NCI-H526 treated with DMSO at 0.1 percent for 48 hours (cell line): ENCODE data around the gene SKA1.

ENCODE experiments used
- DNase-seq: peaks from one replicate; lab custom pipeline; 2025; lab: John Stamatoyannopoulos, UW

Gene SKA1, protein sequence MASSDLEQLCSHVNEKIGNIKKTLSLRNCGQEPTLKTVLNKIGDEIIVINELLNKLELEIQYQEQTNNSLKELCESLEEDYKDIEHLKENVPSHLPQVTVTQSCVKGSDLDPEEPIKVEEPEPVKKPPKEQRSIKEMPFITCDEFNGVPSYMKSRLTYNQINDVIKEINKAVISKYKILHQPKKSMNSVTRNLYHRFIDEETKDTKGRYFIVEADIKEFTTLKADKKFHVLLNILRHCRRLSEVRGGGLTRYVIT

GRCh38 chr18:50374753-50375391 is at the start of gene SKA1:
SKA1 (plus strand) TSS chr18:50375046; CDS start chr18:50375831, 785 bp downstream.
- DNase-seq = peak; percentile 92

DNA sequence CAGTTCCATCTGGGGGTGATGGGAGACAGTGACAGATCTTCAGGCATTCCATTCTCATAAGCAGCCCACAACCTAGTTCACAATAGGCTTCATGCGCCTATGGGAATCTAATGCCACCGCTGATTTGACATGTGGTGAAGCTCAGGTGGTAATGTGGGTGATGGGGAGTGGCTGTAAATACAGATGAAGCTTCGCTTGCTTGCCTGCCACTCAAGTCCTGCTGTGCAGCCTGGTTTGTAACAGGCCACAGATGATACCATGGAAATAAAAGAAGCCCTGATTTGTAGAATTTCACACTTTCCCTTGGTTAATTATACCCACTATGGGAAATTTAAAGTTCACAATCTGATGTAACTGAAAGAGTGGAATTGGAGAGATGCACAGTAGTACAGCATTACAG is 46.9 kb upstream of the SKA1 start:
- no peak for DNase-seq

GRCh38 chr18:50330176-50330575 is 44.7 kb upstream of the SKA1 start:
- DNase-seq = no peak

DNA sequence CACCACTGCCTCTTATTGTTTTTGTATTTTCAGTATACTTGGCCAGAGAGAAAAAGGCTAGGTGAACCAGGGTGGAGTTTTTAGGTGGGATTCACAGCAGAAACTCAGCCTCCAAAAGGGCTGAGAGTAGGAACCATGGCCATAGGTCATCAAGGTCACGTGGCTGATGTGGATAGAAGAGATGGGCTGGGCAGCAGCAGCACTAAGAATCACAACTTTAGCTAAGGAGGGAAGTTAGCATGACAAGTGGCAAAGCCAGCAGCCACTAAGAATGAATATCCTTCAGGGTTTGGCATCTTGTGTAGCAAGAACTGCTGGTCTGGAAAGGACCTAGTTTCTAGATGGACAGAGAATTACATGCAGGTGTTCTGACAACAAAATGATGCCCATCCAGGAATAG is 43.2 kb upstream of the SKA1 start:
- no peak for DNase-seq

GRCh38 chr18:50334546-50335152 is 40.2 kb upstream of the SKA1 start:
- no peak for DNase-seq

- no peak for DNase-seq
Measured at GRCh38 chr18:50338122-50338521, 36.7 kb upstream of the SKA1 start.

DNA sequence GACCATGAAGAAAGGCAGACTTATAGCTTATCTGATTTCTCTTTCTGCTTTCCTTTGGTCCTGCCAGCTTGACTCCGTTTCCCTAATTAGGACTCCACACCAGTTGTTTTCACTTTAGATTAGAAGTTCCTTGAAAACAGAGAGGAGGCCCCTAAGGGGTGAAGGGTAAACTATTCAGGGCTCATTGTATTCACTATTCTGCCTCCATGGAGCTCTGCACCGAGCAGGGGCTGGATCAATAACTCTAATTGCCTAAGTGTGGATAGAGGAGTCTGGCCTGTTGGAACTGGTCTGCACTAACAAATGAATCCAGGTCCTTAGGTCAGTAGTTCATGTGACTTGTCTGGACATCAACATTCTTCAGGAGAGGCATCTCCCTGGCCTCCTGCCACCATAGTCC is 36.1 kb upstream of the SKA1 start:
- no peak for DNase-seq

DNA sequence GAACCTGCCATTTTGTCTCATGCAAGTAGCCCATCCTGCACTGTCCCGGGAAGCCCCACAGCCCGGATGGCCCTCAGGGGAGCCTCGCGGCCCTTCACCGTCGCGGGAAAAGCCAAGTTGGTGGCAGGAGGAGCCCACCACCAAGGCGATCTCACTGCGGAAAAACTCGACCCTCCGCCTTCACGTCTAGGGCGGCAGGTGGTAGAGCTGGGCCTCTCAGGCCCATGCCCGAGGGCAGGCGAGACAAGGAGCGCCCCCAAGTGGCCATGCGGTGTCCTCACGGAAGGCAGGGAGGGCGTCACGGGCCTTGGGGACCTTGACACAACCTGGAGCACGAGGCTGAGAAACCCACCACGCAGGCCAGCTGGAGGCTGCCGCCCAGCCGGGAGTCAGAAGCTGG is 34.8 kb upstream of the SKA1 start:
- no peak for DNase-seq

GRCh38 chr18:50341443-50341842 is 33.4 kb upstream of the SKA1 start:
- no peak for DNase-seq

DNA sequence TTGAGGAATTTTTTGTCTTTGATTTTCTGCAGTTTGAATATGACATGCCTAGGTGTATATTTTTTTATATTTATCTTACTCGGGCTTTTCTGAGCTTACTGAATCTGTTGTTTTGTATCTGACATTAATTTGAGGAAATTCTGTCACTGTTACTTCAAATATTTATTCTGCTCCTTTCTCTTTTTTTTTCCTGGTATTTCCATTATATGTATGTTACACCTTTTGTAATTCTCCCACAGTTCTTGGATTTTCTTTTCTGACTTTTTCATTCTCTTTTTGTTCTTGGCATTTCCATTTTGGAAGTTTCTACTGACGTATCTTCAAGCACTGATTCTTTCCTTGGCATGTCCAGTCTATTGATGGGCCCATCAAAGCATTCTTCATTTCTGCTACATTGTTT is 24.1 kb upstream of the SKA1 start:
- DNase-seq = no peak

- no peak for DNase-seq
Measured at GRCh38 chr18:50356036-50356945, 18.6 kb upstream of the SKA1 start.

DNA sequence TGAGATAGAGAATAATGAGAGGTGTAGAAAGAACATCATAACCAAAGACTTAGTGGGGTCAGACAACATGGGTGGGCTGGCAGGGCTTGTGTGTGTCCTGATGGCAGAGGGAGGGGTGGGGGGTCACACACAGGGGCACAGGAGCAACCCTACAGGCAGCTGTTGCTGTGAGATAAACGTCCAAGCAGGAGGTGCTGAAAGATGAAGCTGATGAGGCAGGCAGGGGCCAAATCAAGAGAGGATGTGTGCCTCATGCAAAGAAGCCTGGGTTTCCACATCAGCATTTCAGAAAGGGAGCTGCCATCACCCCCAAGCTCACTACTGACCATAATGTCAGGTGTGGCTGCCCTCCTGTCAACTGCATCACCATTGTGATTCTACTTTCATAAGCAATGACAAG is 16.0 kb upstream of the SKA1 start:
- no peak for DNase-seq

DNA sequence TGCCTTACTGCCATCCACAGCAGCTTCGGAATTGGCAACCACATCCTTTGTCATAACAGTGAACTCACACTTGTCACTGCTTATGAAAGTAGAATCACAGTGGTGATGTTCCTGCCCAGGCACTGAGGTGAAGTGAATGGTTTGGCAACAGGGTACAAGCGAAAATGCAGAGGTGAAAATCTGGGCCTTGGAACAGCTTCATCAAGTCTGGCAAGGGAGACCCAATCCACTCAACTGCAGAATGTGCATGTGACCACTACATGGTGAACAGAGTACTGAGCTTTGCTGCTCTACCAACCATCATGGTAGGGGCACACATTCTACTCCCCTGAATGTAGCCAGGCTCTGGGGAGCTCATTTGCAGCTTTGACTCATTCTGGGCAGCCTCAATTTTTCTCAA is 15.0 kb upstream of the SKA1 start:
- DNase-seq = no peak

DNA sequence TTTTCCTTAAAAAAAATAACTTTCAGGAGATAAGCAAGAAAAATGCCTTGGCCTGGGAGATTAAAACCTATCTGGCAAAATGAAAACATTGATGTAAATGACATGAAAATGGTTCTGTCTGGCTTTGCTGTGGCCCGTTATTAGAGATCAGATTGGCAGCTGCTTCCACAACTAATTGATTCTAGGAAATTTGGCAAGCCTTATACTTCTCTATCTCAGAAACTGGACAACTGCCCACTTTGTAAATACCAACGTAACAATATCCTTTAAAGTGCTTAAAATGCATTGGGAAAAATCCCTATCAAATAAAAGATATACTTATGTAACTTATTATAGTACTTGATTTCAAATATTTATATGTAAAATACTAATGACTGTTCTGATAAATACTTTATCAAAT is 14.2 kb upstream of the SKA1 start:
- no peak for DNase-seq

GRCh38 chr18:50369672-50370071 is 5.2 kb upstream of the SKA1 start:
- DNase-seq = no peak

GRCh38 chr18:50372743-50373142 is 2.1 kb upstream of the SKA1 start:
- no peak for DNase-seq

- no peak for DNase-seq
Measured at GRCh38 chr18:50373561-50374219, 1.2 kb upstream of the SKA1 start.

DNA sequence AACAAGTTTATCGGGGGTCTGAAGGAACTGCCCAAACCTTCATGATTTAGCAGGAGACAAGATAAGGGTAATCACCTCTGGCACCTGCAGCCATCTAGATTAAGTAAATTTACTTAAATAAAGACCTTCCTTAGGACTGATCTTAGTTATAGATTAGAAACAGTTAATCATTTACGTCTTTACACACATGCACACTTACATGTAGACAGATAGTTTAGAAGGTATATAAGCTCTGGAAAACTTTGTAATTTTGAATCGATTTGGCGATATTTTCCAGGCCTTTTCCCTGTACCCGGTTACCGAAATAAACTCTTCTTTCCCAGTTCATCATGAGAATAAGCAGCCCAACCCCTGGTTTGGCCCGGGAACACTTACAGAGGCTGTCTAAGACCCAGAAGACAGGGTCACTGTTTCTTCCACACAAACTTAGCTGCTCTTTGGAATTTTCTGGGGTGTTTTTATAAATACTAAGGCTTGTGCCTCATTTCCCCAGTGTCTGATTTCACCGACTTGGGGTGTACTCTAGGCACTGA is 560 bp upstream of the SKA1 start:
- DNase-seq = no peak

DNA sequence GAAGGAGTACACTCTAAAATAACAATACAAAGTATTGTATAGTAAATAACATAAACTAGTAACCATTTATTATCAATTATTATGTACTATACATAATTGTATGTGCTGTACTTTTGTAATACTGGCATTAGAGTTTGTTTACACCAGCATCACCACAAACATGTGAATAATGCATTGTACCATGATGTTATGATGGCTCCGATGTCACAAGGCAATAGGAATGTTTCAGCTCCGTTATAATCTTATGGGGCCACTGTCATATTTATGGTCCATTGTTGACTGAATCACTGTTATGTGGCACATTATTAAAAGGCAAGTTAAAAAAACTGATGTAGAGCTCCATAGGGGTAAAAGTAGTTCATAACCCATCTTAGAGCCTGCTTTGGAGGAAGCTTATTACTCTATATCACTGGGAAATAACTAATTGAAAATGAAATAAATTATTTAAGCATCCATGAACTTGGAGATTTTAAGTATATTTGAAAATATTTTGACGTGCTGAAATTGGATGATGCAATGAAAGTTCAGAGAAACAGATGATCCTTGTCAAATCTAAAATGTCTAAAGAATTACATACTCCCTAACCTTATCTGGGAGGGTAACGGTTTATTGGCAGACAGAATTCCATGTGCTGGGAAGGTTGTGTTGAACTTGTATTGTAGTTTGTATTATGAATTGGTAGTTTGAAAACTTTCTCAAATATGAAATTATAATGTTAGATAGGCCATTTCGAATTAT is 2.4 kb downstream of the SKA1 start:
- no peak for DNase-seq

GRCh38 chr18:50388988-50389387 is 14.1 kb downstream of the SKA1 start:
- no peak for DNase-seq

DNA sequence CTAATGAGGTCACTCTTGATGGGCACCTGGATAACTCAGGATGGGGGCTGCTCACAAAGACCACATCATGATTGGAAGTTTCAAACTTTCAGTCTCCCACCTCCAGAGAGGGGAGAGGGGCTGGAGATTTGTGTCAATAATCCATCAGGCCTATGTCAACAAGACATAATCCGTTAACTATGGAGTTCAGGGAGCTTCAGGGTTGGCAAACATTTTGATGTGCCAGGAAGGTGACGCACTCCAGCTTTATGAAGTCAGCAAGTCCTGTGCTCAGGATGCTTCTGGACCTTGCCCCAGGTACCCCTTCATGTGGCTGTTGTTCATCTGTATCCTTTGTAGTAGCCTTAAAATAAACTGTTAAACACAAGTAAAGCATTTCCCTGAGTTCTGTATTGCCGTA is 19.0 kb downstream of the SKA1 start:
- DNase-seq = no peak
